OCI-LY1 (cell line): ENCODE measurements around the gene TRRAP.

Experiments
- H2AFZ ChIP-seq: fragments of 200-600 bp; sonication (generic), shearing (Covaris generic); 2 replicates; pipeline ENCODE4 v1.6.0; 2014; ENCODE audit warnings: antibody characterized with exemption, mild to moderate bottlenecking, low read length
- H3F3A ChIP-seq: fragments of 200-600 bp; sonication (generic), shearing (Covaris generic); 2 replicates; pipeline ENCODE4 v1.6.0; 2014; ENCODE audit warnings: mild to moderate bottlenecking, antibody characterized with exemption, low read length, moderate library complexity; ENCODE audit not compliant: insufficient read depth
- H3K27ac ChIP-seq: fragments of 200-600 bp; sonication (generic); 2 replicates; pipeline ENCODE4 v1.5.1; 2014; ENCODE audit warnings: low read length, mixed run types, mild to moderate bottlenecking, low read depth; ENCODE audit not compliant: poor library complexity, severe bottlenecking
- H3K27me3 ChIP-seq: fragments of 200-600 bp; sonication (generic); 2 replicates; pipeline ENCODE4 v1.6.0; 2014; ENCODE audit warnings: antibody characterized with exemption, mild to moderate bottlenecking, low read length, moderate library complexity; ENCODE audit not compliant: insufficient read depth
- H3K36me3 ChIP-seq: fragments of 200-600 bp; sonication (generic); 2 replicates; pipeline ENCODE4 v1.6.1; 2014; ENCODE audit warnings: mild to moderate bottlenecking, antibody characterized with exemption, low read length, moderate library complexity, mixed read lengths; ENCODE audit not compliant: insufficient read depth
- H3K4me1 ChIP-seq: fragments of 200-600 bp; sonication (generic); 2 replicates; pipeline ENCODE4 v1.5.1; 2014; ENCODE audit warnings: mild to moderate bottlenecking, low read length, moderate library complexity; ENCODE audit not compliant: insufficient read depth, severe bottlenecking
- H3K4me2 ChIP-seq: fragments of 200-600 bp; sonication (generic), shearing (Covaris generic); 2 replicates; pipeline ENCODE4 v1.6.1; 2014; ENCODE audit warnings: low read length
- H3K4me3 ChIP-seq: fragments of 200-600 bp; sonication (generic); 2 replicates; pipeline ENCODE4 v1.5.1; 2014; ENCODE audit warnings: low read length, low read depth, mild to moderate bottlenecking, mixed read lengths; ENCODE audit not compliant: poor library complexity, severe bottlenecking
- H3K79me2 ChIP-seq: fragments of 200-600 bp; shearing (Covaris generic); 2 replicates; pipeline ENCODE4 v1.6.1; 2016; ENCODE audit warnings: mixed run types, low read length, mixed read lengths; ENCODE audit not compliant: insufficient read depth
- H3K9ac ChIP-seq: fragments of 200-600 bp; sonication (generic), shearing (Covaris generic); 2 replicates; pipeline ENCODE4 v1.6.1; 2014; ENCODE audit warnings: mild to moderate bottlenecking, low read length, mixed read lengths
- H3K9me2 ChIP-seq: fragments of 200-600 bp; sonication (generic), shearing (Covaris generic); 2 replicates; pipeline ENCODE4 v1.6.1; 2014; ENCODE audit warnings: low read depth, mild to moderate bottlenecking, low read length, mixed read lengths
- H3K9me3 ChIP-seq: fragments of 200-600 bp; shearing (Covaris generic); 2 replicates; pipeline ENCODE4 v1.6.1; 2014; ENCODE audit warnings: low read length, mixed read lengths
- H4K20me1 ChIP-seq: fragments of 200-600 bp; sonication (generic), shearing (Covaris generic); 2 replicates; pipeline ENCODE4 v1.6.0; 2016; ENCODE audit warnings: mild to moderate bottlenecking, low read length; ENCODE audit not compliant: insufficient read depth
- EZH2 ChIP-seq: fragments of 200-600 bp; sonication (generic), shearing (Covaris generic); IDR thresholded peaks from 2 replicates; pipeline ENCODE4 v1.8.0; 2017; ENCODE audit warnings: borderline replicate concordance, mixed run types, mild to moderate bottlenecking, antibody characterized with exemption, low read length, moderate library complexity, mixed read lengths
- TF ChIP-seq, protein P1 (sequence below): fragments of 200-600 bp; sonication (generic), shearing (Covaris generic); IDR thresholded peaks from 2 replicates; pipeline ENCODE4 v1.5.1; 2017; ENCODE audit warnings: mild to moderate bottlenecking, antibody characterized with exemption, low read length, moderate library complexity, mixed read lengths

TRRAP gene

DNA sequence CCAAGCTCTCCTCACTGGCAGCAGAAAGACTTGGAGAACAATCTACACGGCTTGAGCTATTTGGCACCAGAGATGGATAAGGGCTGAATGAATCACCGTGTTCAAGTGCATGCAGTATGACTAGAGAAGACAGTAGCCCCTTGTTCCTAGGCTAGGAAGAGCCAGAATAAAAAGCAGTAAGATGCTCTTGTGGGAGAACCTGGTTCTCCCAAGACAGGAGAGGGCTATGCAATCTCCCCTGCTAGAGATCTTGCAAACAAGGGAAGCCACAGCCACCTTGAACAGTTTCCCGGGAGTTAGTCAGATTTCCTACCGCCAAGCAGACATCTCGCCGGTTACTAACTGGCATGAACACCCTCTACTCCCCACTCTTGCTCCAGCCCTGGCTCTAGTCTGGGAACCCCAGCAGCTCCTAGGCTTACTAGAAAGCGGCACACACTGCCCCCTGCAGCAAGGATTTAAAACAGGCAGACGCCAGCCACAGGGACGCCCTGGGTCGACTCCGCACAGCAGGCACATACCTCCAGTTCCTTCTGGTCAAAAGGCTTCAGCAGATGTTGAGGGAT is 158.3 kb downstream of the TRRAP start:
- Histone ChIP-seq H3K4me3 (no peak overlapping the region), H3K27me3 (no peaks in the 10 kb centered on the region), H3K9me2 (no peaks in the 10 kb centered on the region), H3K27ac (no peak overlapping the region), H2AFZ (no peak overlapping the region), H3F3A (no peaks in the 10 kb centered on the region), H3K9ac (no peak overlapping the region), H3K9me3 (no peaks in the 10 kb centered on the region), H3K36me3 (peaks cover 94% of the 10 kb centered on the region), H3K4me2 (no peak overlapping the region), H3K79me2 (no peaks in the 10 kb centered on the region), H4K20me1 (no peaks in the 10 kb centered on the region), H3K4me1 (no peaks in the 10 kb centered on the region)
- no peak for TF ChIP-seq EZH2
- TF ChIP-seq, protein P1, sequence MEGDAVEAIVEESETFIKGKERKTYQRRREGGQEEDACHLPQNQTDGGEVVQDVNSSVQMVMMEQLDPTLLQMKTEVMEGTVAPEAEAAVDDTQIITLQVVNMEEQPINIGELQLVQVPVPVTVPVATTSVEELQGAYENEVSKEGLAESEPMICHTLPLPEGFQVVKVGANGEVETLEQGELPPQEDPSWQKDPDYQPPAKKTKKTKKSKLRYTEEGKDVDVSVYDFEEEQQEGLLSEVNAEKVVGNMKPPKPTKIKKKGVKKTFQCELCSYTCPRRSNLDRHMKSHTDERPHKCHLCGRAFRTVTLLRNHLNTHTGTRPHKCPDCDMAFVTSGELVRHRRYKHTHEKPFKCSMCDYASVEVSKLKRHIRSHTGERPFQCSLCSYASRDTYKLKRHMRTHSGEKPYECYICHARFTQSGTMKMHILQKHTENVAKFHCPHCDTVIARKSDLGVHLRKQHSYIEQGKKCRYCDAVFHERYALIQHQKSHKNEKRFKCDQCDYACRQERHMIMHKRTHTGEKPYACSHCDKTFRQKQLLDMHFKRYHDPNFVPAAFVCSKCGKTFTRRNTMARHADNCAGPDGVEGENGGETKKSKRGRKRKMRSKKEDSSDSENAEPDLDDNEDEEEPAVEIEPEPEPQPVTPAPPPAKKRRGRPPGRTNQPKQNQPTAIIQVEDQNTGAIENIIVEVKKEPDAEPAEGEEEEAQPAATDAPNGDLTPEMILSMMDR = peak; percentile 64

DNA sequence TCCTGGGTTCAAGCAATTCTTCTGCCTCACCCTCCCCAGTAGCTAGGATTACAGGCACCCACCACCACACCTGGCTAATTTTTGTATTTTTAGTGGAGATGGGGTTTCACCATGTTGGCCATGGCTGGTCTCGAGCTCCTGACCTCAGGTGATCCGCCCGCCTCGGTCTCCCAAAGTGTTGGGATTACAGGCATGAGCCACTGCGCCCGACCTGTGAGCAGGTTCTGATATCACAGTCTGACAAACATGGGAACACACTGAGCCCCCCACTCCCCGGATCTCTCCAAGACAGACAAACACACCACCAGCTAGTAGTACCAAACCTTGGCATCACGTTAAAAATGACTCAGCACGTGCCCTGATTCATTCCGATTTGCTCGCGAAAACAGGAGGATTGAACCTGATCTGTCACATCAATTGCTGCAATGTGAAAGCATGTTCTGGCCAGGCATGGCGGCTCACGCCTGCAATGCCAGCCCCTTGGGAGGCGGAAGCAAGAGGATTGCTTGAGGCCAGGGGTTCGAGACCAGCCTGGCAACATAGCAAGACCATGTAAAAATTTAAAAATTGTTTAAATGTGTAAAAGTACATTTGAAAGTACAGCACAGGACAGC is 159.1 kb downstream of the TRRAP start:
- H3K9ac ChIP-seq = no peak overlapping the region
- H4K20me1 ChIP-seq = no peaks in the 10 kb centered on the region
- no peak overlapping the region for H3K4me2 ChIP-seq
- no peaks in the 10 kb centered on the region for H3K27me3 ChIP-seq
- TF ChIP-seq, protein P1 = no peak
- TF ChIP-seq EZH2 = no peak
- H3K4me3 ChIP-seq = no peak overlapping the region
- no peaks in the 10 kb centered on the region for H3K4me1 ChIP-seq
- H2AFZ ChIP-seq = no peak overlapping the region
- no peaks in the 10 kb centered on the region for H3K79me2 ChIP-seq
- H3K36me3 ChIP-seq = peaks cover 93% of the 10 kb centered on the region
- H3K27ac ChIP-seq = no peak overlapping the region
- H3K9me3 ChIP-seq = no peaks in the 10 kb centered on the region
- H3F3A ChIP-seq = no peaks in the 10 kb centered on the region
- no peaks in the 10 kb centered on the region for H3K9me2 ChIP-seq

DNA sequence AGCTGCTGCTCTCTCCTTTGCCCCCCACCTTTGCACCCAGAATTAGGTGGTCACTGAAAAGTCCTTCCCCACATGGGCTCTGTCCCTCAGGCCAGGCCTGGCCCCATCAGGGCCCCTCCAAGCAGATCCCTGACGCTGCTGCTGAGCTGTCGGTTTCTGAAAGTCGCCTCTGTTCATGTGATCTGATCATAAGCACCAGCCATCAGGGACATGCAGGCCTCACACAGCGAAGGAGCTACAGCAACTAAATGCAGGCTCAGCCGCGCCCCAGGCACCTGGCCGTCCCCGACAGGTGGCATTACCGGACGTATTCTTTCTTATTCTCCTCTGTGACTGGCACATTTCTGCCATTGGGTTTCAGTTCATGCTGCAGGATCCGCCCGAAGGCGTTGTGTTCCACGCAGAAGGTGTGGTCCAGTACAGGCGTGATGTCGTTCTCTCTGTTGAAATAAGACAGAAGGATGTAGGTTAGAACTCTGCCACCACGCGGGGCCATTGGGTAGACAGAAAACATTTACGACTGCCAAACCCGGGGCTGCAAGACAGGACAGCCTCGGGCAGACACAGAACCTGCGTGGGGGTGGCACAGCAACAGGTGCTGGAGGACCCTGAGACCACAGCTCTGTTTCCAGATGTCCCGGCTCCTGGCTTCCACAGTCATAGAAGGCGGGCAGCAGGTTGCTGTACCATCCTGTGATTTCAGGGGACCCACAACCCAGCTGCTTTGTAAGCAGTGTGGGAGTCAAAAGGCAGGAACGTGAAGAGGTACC is 159.9 kb downstream of the TRRAP start:
- Histone ChIP-seq H3K9ac (no peak overlapping the region), H3K9me2 (no peaks in the 10 kb centered on the region), H3F3A (no peaks in the 10 kb centered on the region), H4K20me1 (no peaks in the 10 kb centered on the region), H3K4me2 (no peak overlapping the region), H3K4me3 (no peak overlapping the region), H3K36me3 (peaks cover 94% of the 10 kb centered on the region), H3K27me3 (no peaks in the 10 kb centered on the region), H3K79me2 (no peaks in the 10 kb centered on the region), H2AFZ (no peak overlapping the region), H3K4me1 (no peaks in the 10 kb centered on the region), H3K9me3 (no peaks in the 10 kb centered on the region), H3K27ac (no peak overlapping the region)
- TF ChIP-seq EZH2 = no peak
- TF ChIP-seq, protein P1 = no peak
